Lower leg skin (tissue), 3 donors: ENCODE results near the gene DLGAP5.

Experiments used
- POLR2A ChIP-seq, 2 donors: fragments of 450-650 bp; IDR thresholded peaks; one replicate each; pipeline ENCODE4 v1.6.1; 2016 to 2017; ENCODE audit warnings: antibody characterized with exemption in 2 of 2, mild to moderate bottlenecking in 1 of 2, moderate library complexity in 1 of 2
- TF ChIP-seq, protein P1 (sequence below), 3 donors: fragments of 450-650 bp; IDR thresholded peaks; one replicate each; pipeline ENCODE4 v1.5.1; 2016; ENCODE audit warnings: antibody characterized with exemption in 3 of 3, mild to moderate bottlenecking in 3 of 3, moderate library complexity in 2 of 3

DNA sequence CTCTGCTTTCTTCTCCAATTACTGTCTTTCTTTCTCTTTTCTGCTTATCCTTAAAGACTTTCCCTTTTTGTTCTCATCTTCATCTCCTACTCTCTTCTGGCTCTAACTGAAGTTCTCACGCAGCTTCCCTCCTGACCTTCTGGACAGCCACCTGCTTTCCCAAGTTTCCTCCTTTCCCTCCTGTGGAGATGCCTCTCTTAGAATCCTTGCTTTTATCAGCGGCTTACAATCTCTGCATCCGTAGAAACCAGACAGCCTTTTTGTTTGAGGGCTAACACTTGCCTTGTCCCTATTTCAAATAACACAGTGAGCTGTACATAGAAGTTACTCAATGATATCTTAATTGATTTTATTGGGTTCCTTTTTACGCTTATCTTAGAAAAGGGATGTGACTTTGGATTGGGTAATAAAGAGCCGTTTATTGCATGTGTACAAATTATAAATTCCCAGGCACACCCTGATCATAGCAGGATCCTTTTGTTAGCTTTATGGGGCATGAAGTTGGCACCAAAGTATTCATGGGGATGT, 64.4 kb downstream of the DLGAP5 start:
- TF ChIP-seq, protein P1, sequence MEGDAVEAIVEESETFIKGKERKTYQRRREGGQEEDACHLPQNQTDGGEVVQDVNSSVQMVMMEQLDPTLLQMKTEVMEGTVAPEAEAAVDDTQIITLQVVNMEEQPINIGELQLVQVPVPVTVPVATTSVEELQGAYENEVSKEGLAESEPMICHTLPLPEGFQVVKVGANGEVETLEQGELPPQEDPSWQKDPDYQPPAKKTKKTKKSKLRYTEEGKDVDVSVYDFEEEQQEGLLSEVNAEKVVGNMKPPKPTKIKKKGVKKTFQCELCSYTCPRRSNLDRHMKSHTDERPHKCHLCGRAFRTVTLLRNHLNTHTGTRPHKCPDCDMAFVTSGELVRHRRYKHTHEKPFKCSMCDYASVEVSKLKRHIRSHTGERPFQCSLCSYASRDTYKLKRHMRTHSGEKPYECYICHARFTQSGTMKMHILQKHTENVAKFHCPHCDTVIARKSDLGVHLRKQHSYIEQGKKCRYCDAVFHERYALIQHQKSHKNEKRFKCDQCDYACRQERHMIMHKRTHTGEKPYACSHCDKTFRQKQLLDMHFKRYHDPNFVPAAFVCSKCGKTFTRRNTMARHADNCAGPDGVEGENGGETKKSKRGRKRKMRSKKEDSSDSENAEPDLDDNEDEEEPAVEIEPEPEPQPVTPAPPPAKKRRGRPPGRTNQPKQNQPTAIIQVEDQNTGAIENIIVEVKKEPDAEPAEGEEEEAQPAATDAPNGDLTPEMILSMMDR (IDR thresholded peaks at IDR 0.05), result no peak
- TF ChIP-seq POLR2A (IDR thresholded peaks at IDR 0.05), result no peak
